Suppressor macrophage treated with lipopolysaccharide for 4 hours (primary cell): ENCODE data around the gene CUTC.
"Not testable (repeated sequence)": the region's sequence is repeated elsewhere in the genome, so short reads cannot be mapped to it uniquely, and the experiment has no call there.

Experiments used
- DNase-seq: peaks from one replicate; pipeline ENCODE4 v3.0.0-alpha.2; 2020

CUTC gene

GRCh38 chr10:99743841-99744240 lies 11.8 kb downstream of the CUTC start:
- no peak for DNase-seq

- DNase-seq, result not testable (repeated sequence)
Measured at GRCh38 chr10:99746166-99746565, 14.1 kb downstream of the CUTC start.

DNA sequence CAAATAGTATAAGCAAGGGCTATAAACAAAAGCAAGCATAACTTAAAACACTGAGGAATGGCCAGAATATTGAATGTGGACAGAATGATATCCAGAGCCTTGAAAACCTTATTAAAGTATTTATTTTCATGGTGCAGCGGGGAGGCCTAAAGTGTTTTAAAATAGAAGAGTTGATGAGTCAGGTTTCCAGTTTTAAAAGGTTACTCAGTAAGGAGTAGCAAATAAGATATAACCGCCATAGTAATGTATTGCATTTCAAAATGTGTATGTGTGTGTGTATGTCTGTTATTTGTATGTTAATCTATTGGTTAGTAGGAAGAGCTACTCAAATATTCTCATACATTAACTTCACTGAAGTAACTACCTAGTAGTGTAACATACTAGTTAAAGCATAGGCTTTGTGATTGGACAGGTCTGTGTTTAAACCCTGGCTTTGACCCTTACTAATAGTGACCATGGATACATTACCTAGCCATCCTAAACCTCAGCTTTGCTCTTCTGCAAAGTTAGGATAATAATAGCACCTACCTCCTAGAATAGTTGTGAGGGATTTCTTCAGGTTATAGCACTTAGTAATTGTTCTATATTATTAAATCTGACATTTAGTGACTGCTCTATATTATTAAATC lies 16.9 kb downstream of the CUTC start:
- DNase-seq, result no peak

DNA sequence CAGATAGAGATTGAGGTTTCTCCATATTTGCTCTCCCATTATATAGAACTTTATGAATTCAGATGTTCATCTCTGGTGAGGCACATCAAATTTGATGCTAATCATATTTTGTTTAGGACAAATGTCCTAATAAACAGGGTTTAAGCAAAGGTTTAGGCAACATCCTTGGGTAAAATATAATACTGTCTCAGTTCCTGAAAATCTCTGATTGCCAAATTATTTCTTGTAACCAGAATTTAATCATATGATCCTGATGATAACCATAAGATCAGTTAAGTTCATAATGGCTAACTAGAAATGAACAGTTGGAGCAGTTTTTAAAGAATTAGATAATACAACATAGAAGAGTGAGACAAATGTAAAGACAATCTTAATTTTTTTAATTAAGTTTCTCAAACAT lies 18.6 kb downstream of the CUTC start:
- DNase-seq, result peak; percentile 29

- no peak for DNase-seq
Measured at GRCh38 chr10:99754670-99755069, 22.6 kb downstream of the CUTC start.

GRCh38 chr10:99756159-99756558 lies 24.1 kb downstream of the CUTC start:
- DNase-seq, result no peak

DNA sequence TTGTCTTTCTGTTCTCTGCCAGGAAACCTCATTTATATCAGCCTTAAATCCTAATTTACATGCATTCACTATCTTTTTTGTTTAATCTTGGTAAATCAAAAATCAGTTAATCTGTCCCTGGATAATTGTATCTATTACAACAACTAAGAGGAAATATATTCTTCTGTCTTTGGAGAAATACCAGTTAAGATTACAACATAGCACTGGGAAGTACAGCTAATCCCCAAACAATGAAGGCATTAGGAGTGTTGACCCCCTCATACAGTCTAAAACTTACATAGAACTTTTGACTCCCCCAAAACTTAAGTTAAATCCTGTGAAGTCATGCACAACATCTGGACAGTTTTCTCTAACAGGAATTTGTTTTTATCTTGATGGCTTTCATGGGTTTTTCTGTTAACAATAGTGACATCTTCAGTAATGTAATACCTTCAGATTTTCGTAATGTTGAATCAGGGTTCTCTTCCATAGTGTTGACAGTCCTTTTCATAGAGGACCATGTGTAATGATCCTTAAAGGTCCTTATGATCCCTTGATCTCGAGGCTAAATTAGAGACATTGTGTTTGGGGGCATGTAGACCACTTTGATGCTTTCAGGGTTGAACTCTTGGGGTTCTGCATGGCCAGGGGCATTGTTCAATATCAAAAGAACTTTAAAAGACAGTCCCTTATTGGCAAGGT lies 26.3 kb downstream of the CUTC start:
- DNase-seq, result no peak

- DNase-seq, result no peak
Measured at GRCh38 chr10:99760321-99760720, 28.3 kb downstream of the CUTC start.

DNA sequence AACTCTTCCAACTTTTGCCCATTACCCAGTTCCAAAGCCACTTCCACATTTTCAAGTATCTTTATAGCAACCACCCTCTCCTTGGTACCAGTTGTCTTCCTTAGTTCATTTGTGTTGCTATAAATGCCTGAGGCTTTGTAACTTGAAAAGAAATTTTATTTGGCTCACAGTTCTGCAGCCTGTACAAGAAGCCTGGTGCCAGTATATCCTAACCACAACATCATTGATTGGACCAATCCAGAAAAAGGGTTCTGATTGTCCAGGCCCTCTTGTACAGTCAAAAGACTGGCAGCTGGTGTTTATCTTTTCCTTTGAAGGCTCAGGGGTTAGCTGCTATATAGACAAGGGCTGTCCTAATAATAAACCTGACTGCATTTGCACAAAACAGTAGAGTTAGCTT lies 29.3 kb downstream of the CUTC start:
- DNase-seq, result no peak

- DNase-seq, result no peak
Measured at GRCh38 chr10:99765672-99766301, 33.8 kb downstream of the CUTC start.

GRCh38 chr10:99766302-99766681 lies 34.3 kb downstream of the CUTC start:
- no peak for DNase-seq

GRCh38 chr10:99767901-99768300 lies 35.9 kb downstream of the CUTC start:
- DNase-seq, result no peak

DNA sequence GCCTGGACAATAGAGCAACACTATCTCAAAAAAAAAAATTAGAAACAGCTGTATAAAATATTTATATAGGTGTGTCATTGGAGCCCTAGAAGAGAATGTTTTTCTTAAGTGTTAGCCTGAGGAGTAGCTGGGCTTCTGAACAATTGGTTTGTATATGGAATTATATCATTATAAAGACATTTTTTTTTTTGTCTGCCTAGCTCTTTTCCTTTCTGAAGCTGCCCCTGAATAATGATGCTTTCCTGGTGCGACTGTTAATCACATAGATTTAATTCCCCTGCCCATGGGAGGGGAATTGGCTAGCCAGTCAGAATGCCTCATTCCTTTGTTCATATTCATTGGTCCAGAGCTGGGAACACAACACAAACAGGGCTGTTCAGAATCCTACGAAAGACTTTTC lies 36.5 kb downstream of the CUTC start:
- DNase-seq, result no peak

- peak; percentile 16 for DNase-seq
Measured at GRCh38 chr10:99769706-99770105, 37.7 kb downstream of the CUTC start.

DNA sequence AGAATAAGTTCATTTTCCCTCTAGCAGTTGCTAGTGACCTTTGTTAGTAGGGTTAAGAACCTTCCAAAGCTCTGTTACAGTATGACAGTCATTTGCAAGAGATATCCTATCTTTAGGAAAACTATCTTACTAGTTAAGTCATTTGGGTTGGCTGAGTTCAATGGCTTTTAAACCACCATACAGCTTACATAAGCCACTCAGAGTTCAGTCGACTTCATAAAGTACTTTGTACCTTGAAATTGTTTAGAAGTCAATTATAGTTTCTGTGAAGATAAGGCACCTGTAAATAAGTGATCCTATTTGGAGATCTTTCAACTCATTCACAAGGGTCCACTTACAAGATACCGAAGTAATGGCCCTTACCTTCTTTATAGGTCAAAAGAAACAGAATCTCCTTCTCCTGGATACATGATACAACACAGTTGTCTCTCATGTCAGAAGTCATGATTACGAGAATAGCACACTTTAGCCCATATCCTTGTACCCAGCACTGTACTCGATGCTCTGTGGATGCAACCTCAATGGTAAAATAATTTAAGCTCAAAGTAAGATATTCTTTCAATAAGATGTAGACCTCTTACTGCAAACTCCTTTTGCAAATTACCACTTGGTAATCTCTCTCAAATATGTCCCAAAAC lies 38.5 kb downstream of the CUTC start:
- DNase-seq, result no peak

GRCh38 chr10:99775850-99776249 lies 43.8 kb downstream of the CUTC start:
- peak; percentile 67 for DNase-seq

- DNase-seq, result no peak
Measured at GRCh38 chr10:99777918-99778714, 46.1 kb downstream of the CUTC start.

DNA sequence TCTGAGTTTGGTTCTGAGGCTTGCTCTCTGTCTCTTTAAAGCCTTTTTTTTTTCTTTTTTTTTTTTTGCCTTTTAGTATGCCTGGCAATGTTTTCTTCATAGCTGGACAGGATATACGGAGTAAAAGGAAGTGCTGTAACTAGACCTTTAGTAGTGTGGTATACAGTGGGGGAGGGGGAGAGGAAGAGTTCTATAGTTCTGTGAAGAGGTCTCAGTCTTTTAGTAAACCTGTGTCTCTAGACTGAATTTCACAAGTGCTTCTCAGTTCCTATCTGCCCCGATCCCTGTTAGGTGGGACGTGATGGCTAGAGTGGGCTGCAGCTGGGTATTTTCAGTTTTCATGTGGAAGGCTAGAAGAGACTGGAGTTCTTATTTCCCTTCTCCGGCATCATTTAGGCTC lies 47.3 kb downstream of the CUTC start:
- peak; percentile 28 for DNase-seq

DNA sequence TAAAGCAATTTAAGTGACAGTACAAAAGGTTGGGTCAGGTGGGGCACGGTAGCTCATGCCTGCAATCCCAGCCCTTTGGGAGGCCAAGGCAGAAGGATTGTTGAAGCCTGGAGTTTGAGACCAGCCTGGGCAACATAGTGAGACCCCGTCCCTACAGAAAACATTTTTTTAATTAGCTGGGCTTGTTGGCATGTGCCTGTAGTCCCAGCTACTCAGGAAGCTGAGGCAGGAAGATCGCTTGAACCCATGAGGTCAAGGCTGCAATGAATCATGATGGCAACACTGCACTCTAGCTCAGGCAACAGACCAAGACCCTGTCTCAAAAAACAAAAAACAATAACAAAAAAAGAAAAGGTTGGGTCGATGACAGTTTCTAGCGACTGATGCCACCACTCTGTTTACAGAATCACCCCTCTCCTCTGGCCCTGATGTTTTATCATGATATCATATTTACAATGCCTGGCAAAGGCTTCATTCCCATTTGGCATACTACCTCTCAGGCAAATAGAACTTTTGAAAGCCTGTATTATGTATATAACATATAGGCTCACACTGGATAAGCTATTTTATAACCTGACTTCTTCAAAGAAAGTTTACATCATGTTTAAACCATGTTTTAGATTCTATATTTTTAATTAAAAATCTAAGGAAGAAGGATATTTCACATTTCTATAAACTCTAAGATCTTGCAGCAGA lies 49.8 kb downstream of the CUTC start:
- no peak for DNase-seq

GRCh38 chr10:99782447-99783286 lies 50.6 kb downstream of the CUTC start, which contains the start of gene ABCC2:
TSS of gene ABCC2 (plus strand) at chr10:99782640. CDS start at chr10:99782845, 205 bp downstream.
- no peak for DNase-seq

DNA sequence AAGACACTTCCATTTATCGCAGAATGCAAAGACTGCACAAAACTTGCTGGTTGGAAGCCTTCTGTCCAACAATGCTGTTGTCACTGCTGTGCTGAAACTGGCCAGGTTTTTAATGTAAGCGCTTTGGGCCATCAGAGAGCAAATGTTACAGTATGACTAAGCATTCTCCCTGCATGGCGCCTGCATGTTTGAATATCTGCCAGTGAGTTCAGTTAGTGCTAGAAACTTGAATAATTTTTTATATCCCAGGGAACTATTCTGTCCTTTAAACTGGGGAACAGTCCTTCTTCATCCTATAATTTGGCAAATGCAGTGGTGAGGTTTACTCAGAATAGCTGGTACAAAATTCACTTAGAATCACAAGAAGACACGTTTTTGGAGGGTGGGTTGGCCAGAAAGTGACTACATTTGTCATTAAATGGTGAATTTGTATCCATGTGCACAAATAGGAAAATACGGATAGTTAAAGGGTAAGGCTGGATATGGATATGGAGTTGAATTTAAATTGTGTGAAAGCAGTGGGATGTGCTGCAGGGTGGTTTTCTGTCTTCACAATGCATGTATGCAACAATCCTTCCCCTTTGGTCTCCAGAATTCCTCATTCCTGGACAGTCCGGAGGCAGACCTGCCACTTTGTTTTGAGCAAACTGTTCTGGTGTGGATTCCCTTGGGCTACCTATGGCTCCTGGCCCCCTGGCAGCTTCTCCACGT lies 52.1 kb downstream of the CUTC start:
- DNase-seq, result no peak
